ENCODE results near the gene EBF3.

The EBF3 gene

DNA sequence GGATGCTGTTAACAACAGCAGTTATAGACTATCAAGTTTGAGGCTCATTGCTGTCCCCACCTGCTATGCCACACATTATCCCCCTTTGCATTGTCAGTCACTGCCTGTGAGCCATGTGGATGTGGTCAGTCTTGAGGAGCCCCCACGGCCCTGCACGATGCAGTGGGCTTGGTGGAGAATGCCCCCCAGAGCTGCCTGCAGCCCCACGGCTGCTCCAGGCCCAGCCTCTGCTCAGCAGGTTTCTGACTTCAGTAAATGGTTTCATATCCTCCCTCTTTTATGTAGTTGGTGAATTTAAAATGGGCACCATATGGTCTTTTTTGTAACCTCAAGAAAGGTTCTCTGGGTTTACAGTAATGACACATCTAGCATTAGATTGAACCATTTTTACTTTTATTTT lies 164.1 kb downstream of the EBF3 start:
- TF ChIP-seq, protein P1, sequence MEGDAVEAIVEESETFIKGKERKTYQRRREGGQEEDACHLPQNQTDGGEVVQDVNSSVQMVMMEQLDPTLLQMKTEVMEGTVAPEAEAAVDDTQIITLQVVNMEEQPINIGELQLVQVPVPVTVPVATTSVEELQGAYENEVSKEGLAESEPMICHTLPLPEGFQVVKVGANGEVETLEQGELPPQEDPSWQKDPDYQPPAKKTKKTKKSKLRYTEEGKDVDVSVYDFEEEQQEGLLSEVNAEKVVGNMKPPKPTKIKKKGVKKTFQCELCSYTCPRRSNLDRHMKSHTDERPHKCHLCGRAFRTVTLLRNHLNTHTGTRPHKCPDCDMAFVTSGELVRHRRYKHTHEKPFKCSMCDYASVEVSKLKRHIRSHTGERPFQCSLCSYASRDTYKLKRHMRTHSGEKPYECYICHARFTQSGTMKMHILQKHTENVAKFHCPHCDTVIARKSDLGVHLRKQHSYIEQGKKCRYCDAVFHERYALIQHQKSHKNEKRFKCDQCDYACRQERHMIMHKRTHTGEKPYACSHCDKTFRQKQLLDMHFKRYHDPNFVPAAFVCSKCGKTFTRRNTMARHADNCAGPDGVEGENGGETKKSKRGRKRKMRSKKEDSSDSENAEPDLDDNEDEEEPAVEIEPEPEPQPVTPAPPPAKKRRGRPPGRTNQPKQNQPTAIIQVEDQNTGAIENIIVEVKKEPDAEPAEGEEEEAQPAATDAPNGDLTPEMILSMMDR (IDR thresholded peaks at IDR 0.05; ENCODE audit: low read depth, low read length), result no peak
- DNase-seq (ENCODE audit: low read depth, low spot score), result no peak
- no peak overlapping the region for H3K4me3 ChIP-seq (ENCODE audit: low read depth, low read length)
- in situ Hi-C loops (cut with HindIII; ENCODE audit: low sequenced_read_pairs), result no loop called here

DNA sequence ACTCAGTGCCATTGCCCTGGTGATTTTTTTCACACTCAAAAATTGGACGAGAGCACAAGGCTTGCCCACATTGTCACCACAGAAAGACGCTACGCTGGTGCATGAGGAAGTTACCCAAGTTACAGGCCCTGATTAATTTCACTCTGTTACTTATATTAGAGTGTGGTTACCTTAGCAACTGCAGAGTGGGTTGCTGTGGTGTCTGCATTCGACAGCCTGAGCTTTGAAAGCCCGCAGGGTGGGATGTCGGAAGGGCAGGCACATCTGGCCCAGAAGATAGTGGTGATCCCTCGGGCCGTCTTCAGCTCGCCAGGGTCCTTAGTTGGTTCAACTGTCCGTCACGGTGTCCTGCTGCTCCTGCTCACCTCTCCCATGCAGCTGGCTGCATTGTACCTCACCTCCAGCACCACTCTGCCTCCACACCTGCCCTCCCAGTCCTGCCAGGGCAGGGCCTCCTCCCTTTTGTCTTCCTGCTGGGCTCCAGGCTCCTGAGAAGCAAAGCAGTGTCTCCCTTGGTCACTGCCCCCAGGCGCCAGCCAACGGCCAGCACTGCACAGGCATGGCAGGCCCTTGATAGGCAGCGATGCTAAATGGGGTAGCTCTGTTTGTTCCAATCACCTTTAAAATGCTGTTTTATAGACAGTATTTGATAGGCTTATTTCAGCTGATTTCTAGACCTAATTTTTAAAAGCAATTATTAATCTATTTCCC lies 167.2 kb downstream of the EBF3 start:
- H3K4me3 ChIP-seq (ENCODE audit: low read depth, low read length), result no peak overlapping the region
- TF ChIP-seq, protein P1 (IDR thresholded peaks at IDR 0.05; ENCODE audit: low read depth, low read length), result no peak
- in situ Hi-C loops (cut with HindIII; ENCODE audit: low sequenced_read_pairs), result no loop called here
- no peak for DNase-seq (ENCODE audit: low read depth, low spot score)

DNA sequence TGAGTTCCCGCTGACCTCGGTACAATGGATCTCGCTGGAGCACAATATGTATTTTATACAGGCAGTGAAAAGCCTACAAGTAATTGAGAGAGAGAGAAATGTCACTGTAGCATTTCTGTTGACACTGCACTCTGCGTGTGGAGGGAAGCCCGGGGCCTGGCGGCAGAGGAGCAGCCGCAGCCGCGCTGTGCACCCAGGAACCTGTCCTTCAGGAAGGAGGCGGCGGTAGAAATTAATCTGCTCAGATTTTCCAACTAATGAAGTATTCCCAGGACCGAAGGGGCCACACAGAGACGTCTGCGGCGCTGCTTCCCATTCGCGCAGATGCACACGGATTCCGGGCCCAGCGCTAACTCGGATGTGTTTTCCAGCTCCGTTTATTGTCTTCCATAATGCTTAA lies 170.1 kb downstream of the EBF3 start:
- H3K4me3 ChIP-seq (ENCODE audit: low read depth, low read length), result no peak overlapping the region
- no peak for DNase-seq (ENCODE audit: low read depth, low spot score)
- in situ Hi-C loops (cut with HindIII; ENCODE audit: low sequenced_read_pairs), result no loop called here
- TF ChIP-seq, protein P1 (IDR thresholded peaks at IDR 0.05; ENCODE audit: low read depth, low read length), result no peak

DNA sequence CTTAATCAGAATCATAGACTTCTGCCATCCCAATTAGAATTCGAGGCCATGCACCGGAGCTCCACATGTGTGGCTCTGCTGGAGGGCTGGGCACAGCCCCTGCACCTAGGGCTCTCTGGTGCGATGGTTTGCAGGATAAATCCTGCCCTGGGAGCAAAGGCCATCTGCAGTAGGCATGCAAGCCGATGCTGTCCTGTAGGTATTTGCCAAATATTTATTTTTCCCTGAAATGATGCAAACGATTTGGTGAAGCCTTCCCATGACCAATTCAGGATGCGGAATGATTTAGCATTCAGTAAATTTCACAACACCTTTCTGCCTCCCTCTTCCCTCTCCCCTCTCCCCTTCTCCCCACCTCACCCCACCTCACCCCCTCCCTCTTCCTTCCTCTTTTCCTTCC lies 170.6 kb downstream of the EBF3 start:
- TF ChIP-seq, protein P1 (IDR thresholded peaks at IDR 0.05; ENCODE audit: low read depth, low read length), result no peak
- H3K4me3 ChIP-seq (ENCODE audit: low read depth, low read length), result no peak overlapping the region
- DNase-seq (ENCODE audit: low read depth, low spot score), result no peak
- in situ Hi-C loops (cut with HindIII; ENCODE audit: low sequenced_read_pairs), result no loop called here

DNA sequence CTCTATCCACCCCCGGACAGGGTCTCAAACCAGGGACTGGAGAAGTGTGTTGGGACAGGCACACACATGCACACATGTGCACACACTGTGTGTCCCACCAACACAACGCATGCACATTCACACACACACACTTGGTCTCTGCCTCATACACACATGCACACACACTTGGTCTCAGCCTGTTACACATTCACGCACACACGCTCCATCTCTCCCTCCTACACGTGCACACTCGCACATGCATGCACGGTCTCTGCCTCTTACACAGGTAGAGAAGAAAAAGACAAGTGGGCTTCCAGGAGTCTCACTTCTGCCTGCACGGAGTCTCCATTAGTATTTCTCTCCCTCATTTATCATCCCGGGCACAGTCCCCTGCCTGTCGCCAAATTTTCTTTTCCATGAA lies 171.2 kb downstream of the EBF3 start:
- H3K4me3 ChIP-seq (ENCODE audit: low read depth, low read length), result no peak overlapping the region
- TF ChIP-seq, protein P1 (IDR thresholded peaks at IDR 0.05; ENCODE audit: low read depth, low read length), result no peak
- in situ Hi-C loops (cut with HindIII; ENCODE audit: low sequenced_read_pairs), result no loop called here
- no peak for DNase-seq (ENCODE audit: low read depth, low spot score)

DNA sequence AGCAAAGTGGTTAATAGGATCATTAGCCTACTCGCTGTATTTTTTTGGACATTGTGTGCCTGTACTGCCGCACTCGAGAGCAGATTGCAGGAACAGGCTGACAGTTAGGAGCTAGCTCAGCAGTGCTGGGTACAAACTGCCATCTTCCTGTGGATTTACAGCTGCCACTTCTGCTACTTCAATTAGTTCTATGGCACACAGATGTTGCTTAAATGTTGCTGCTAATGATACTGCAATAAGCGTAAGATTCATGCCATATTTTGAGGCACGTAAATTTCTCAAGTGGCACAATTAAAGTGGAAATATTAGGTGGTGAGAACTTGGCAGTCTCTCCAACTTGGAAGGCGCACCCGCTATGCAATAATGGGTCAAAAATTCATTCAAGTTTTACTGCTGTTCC lies 171.9 kb downstream of the EBF3 start:
- TF ChIP-seq, protein P1 (IDR thresholded peaks at IDR 0.05; ENCODE audit: low read depth, low read length), result no peak
- no peak for DNase-seq (ENCODE audit: low read depth, low spot score)
- H3K4me3 ChIP-seq (ENCODE audit: low read depth, low read length), result no peak overlapping the region
- in situ Hi-C loops (cut with HindIII; ENCODE audit: low sequenced_read_pairs), result no loop called here

Measured in astrocyte of the spinal cord (primary cell).